Neural cell (in vitro differentiated cells): Measurements from ENCODE around the gene ANKRD35.

Source experiments
- EP300 ChIP-seq: fragments of 450-650 bp; conservative IDR thresholded peaks from 2 replicates; pipeline ENCODE4 v1.6.1; 2014; ENCODE audit warnings: antibody characterized with exemption, mild to moderate bottlenecking, moderate library complexity; ENCODE audit not compliant: poor library complexity, severe bottlenecking
- EZH2 ChIP-seq: fragments of 200-600, 300-800 bp; shearing (Covaris generic), sonication (generic); IDR thresholded peaks from 2 replicates; pipeline ENCODE4 v1.6.1; 2014; ENCODE audit warnings: antibody characterized with exemption, low read length, borderline replicate concordance, mild to moderate bottlenecking; ENCODE audit not compliant: insufficient read depth, poor library complexity, severe bottlenecking
- POLR2AphosphoS5 ChIP-seq: IDR thresholded peaks from 2 replicates; pipeline ENCODE4 v1.6.1; 2012
- TAF1 ChIP-seq: IDR thresholded peaks from 2 replicates; pipeline ENCODE4 v1.6.1; 2012; ENCODE audit warnings: low read depth
- TF ChIP-seq, protein P1 (sequence below): fragments of 450-650 bp; IDR thresholded peaks from 2 replicates; pipeline ENCODE4 v1.5.1; 2014; ENCODE audit warnings: antibody characterized with exemption, mild to moderate bottlenecking, moderate library complexity; ENCODE audit not compliant: poor library complexity, severe bottlenecking
- TF ChIP-seq, protein P2 (sequence below): IDR thresholded peaks from 2 replicates; pipeline ENCODE4 v1.6.1; 2012; ENCODE audit warnings: borderline replicate concordance

DNA sequence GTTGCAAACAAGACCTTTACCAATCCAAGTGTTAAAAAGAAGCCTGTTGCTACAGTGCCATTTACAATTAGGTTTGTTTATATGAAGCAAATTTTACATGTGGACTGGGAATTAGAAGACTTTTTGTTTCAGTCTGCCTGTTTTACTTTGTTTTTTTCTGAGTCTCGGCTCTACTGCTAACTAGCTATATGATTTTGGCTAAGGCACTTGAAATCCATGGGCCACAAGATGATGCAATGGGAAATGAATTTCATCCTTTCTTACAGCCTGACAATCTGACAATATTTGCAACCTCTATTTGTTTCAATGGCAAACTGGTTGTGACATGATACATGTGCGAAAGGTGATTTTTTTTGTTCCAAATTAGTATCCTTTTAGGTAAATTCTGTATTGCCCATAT is 36.6 kb upstream of the ANKRD35 start:
- TF ChIP-seq, protein P1, sequence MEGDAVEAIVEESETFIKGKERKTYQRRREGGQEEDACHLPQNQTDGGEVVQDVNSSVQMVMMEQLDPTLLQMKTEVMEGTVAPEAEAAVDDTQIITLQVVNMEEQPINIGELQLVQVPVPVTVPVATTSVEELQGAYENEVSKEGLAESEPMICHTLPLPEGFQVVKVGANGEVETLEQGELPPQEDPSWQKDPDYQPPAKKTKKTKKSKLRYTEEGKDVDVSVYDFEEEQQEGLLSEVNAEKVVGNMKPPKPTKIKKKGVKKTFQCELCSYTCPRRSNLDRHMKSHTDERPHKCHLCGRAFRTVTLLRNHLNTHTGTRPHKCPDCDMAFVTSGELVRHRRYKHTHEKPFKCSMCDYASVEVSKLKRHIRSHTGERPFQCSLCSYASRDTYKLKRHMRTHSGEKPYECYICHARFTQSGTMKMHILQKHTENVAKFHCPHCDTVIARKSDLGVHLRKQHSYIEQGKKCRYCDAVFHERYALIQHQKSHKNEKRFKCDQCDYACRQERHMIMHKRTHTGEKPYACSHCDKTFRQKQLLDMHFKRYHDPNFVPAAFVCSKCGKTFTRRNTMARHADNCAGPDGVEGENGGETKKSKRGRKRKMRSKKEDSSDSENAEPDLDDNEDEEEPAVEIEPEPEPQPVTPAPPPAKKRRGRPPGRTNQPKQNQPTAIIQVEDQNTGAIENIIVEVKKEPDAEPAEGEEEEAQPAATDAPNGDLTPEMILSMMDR, result no peak
- no peak for TF ChIP-seq EZH2
- TF ChIP-seq POLR2AphosphoS5, result no peak
- TF ChIP-seq, protein P2, sequence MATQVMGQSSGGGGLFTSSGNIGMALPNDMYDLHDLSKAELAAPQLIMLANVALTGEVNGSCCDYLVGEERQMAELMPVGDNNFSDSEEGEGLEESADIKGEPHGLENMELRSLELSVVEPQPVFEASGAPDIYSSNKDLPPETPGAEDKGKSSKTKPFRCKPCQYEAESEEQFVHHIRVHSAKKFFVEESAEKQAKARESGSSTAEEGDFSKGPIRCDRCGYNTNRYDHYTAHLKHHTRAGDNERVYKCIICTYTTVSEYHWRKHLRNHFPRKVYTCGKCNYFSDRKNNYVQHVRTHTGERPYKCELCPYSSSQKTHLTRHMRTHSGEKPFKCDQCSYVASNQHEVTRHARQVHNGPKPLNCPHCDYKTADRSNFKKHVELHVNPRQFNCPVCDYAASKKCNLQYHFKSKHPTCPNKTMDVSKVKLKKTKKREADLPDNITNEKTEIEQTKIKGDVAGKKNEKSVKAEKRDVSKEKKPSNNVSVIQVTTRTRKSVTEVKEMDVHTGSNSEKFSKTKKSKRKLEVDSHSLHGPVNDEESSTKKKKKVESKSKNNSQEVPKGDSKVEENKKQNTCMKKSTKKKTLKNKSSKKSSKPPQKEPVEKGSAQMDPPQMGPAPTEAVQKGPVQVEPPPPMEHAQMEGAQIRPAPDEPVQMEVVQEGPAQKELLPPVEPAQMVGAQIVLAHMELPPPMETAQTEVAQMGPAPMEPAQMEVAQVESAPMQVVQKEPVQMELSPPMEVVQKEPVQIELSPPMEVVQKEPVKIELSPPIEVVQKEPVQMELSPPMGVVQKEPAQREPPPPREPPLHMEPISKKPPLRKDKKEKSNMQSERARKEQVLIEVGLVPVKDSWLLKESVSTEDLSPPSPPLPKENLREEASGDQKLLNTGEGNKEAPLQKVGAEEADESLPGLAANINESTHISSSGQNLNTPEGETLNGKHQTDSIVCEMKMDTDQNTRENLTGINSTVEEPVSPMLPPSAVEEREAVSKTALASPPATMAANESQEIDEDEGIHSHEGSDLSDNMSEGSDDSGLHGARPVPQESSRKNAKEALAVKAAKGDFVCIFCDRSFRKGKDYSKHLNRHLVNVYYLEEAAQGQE, result no peak
- no peak for TF ChIP-seq TAF1
- TF ChIP-seq EP300, result no peak
